HCT116 (cell line): ENCODE results near the gene SMYD3. TPM values are rescaled to one million over a fixed set of nuclear protein-coding genes. Genes with fewer than 3 reads are reported as not detected.

Source experiments
- ATAC-seq: fragments of 200-7000 bp; cut with Tn5 transposase; 2 replicates; pipeline ENCODE4 v1.9.1; 2020; ENCODE audit warnings: mild to moderate bottlenecking, moderate library complexity
- BruUV-seq: library from RNA; stranded (reverse); fragments of 400-500 nt; replicated peaks from 2 replicates; lab custom pipeline; 2021; lab: Mats Ljungman, UMichigan
- CTCF ChIA-PET: fragments of 300-600 bp; sonication (Branson Sonifier 250); formaldehyde crosslinking; loops from one replicate; lab custom pipeline; 2021; ENCODE audit warnings: antibody characterized with exemption; lab: Charles Lee
- POLR2A ChIA-PET: fragments of 300-600, 350-600 bp; sonication (Branson Sonifier 250); formaldehyde crosslinking; loops from one replicate; lab custom pipeline; 2021; ENCODE audit warnings: antibody characterized with exemption; lab: Charles Lee
- RAD21 ChIA-PET, 2 experiments: fragments of 300-600 bp; sonication (Branson Sonifier 250); formaldehyde crosslinking; loops; one replicate each; lab custom pipeline; 2023; ENCODE audit warnings: low total read pairs in 2 of 2; ENCODE audit not compliant: uncharacterized antibody in 2 of 2, unreplicated experiment in 2 of 2, low non-redundant PET in 1 of 2; lab: Charles Lee
- DNase-seq: peaks from one replicate; pipeline ENCODE4 v3.0.0-alpha.2; 2010; ENCODE audit warnings: low read depth, low spot score
- H2AFZ ChIP-seq: fragments of 200-600 bp; shearing (Covaris generic), sonication (generic); 2 replicates; pipeline ENCODE4 v1.6.1; 2017; ENCODE audit warnings: low read depth, mixed run types, mixed read lengths, antibody characterized with exemption, low read length; ENCODE audit not compliant: poor library complexity, severe bottlenecking
- H3K27ac ChIP-seq: 2 replicates; pipeline ENCODE4 v1.5.1; 2012; ENCODE audit warnings: low read depth, low read length
- H3K27me3 ChIP-seq: fragments of 200-600 bp; sonication (generic); 2 replicates; pipeline ENCODE4 v1.6.1; 2016; ENCODE audit warnings: mixed run types, low read length, mixed read lengths; ENCODE audit not compliant: insufficient read depth
- H3K36me3 ChIP-seq, 2 experiments: fragments of 200-500 bp in 1 of 2; fragments of 200-600 bp in 1 of 2; sonication (Bioruptor generic) in 1 of 2; sonication (generic) in 1 of 2; 2 replicates each; pipeline versions ENCODE4 v1.5.1 to v1.6.1; 2014 to 2016; ENCODE audit warnings: low read length in 2 of 2, inconsistent platforms in 1 of 2, mixed read lengths in 1 of 2, mixed run types in 1 of 2; ENCODE audit not compliant: insufficient read depth in 2 of 2, control insufficient read depth in 1 of 2
- H3K4me1 ChIP-seq, 2 experiments: fragments of 200-600 bp in 1 of 2; sonication (generic) in 1 of 2; 2 replicates each; pipeline versions ENCODE4 v1.5.1 to v1.6.1; 2012 to 2017; ENCODE audit warnings: low read length in 2 of 2, inconsistent platforms in 1 of 2, mild to moderate bottlenecking in 1 of 2, mixed read lengths in 1 of 2, mixed run types in 1 of 2, moderate library complexity in 1 of 2; ENCODE audit not compliant: insufficient read depth in 2 of 2, control insufficient read depth in 1 of 2
- H3K4me2 ChIP-seq: fragments of 200-600 bp; sonication (generic); 2 replicates; pipeline ENCODE4 v1.6.1; 2017; ENCODE audit warnings: mixed run types, low read length, mixed read lengths
- H3K4me3 ChIP-seq, 2 experiments: fragments of 200-600 bp in 1 of 2; sonication (generic) in 1 of 2; replicated peaks in 1 of 2; 2 replicates each; pipeline ENCODE4 v1.5.1; 2011 to 2016; ENCODE audit warnings: low read length in 2 of 2, control low read depth in 1 of 2, low read depth in 1 of 2, mild to moderate bottlenecking in 1 of 2, mixed read lengths in 1 of 2, mixed run types in 1 of 2
- H3K79me2 ChIP-seq: fragments of 200-600 bp; sonication (generic); 2 replicates; pipeline ENCODE4 v1.6.1; 2017; ENCODE audit warnings: mild to moderate bottlenecking, mixed run types, low read length, moderate library complexity, mixed read lengths; ENCODE audit not compliant: insufficient read depth
- H3K9ac ChIP-seq: fragments of 200-600 bp; sonication (generic); 2 replicates; pipeline ENCODE4 v1.6.1; 2016; ENCODE audit warnings: low read length, mixed read lengths
- H3K9me2 ChIP-seq: fragments of 200-600 bp; sonication (generic), shearing (Covaris generic); 2 replicates; pipeline ENCODE4 v1.6.1; 2017; ENCODE audit warnings: mixed run types, mild to moderate bottlenecking, moderate library complexity; ENCODE audit not compliant: insufficient read depth
- H3K9me3 ChIP-seq, 2 experiments: fragments of 200-500 bp in 1 of 2; fragments of 200-600 bp in 1 of 2; sonication (Bioruptor generic) in 1 of 2; sonication (generic) in 1 of 2; 2 replicates each; pipeline ENCODE4 v1.6.1; 2014 to 2017; ENCODE audit warnings: low read length in 2 of 2, mixed read lengths in 2 of 2, inconsistent platforms in 1 of 2, low read depth in 1 of 2, mild to moderate bottlenecking in 1 of 2, mixed run types in 1 of 2, moderate library complexity in 1 of 2; ENCODE audit not compliant: control insufficient read depth in 1 of 2, insufficient read depth in 1 of 2
- H4K20me1 ChIP-seq: fragments of 200-600 bp; sonication (generic), shearing (Covaris generic); 2 replicates; pipeline ENCODE4 v1.6.1; 2017; ENCODE audit warnings: mixed run types, mild to moderate bottlenecking, moderate library complexity; ENCODE audit not compliant: insufficient read depth
- CBX3 ChIP-seq: IDR thresholded peaks from 2 replicates; pipeline ENCODE4 v1.6.1; 2012; ENCODE audit warnings: low read depth
- POLR2AphosphoS5 ChIP-seq: IDR thresholded peaks from 2 replicates; pipeline ENCODE4 v1.6.1; 2011; ENCODE audit warnings: mild to moderate bottlenecking, low read depth, low read length, moderate library complexity
- SRF ChIP-seq: IDR thresholded peaks from 2 replicates; pipeline ENCODE4 v1.6.1; 2012; ENCODE audit warnings: low read depth
- intact Hi-C: fragments of 100-400 bp; cut with micrococcal nuclease; formaldehyde crosslinking; loops from 2 replicates; pipeline ENCODE4 v1.10.0; 2022
- total RNA-seq: library from RNA; stranded (reverse); gene quantifications from one replicate; pipeline ENCODE4 v1.2.1, GENCODE V29; 2021; ENCODE audit not compliant: unreplicated experiment
- TF ChIP-seq, protein P1 (sequence below), 3 experiments: fragments of 200-600 bp in 1 of 3; sonication (generic) in 1 of 3; IDR thresholded peaks in 2 of 3; conservative IDR thresholded peaks in 1 of 3; 2 replicates each; pipeline ENCODE4 v1.5.1; 2012 to 2017; ENCODE audit warnings: low read depth in 2 of 3, low read length in 2 of 3, antibody characterized with exemption in 1 of 3, borderline replicate concordance in 1 of 3, control low read depth in 1 of 3, mild to moderate bottlenecking in 1 of 3, mixed read lengths in 1 of 3, mixed run types in 1 of 3, moderate library complexity in 1 of 3; ENCODE audit not compliant: insufficient read depth in 1 of 3
- TF ChIP-seq, protein P2 (sequence below): IDR thresholded peaks from 2 replicates; pipeline ENCODE4 v1.6.1; 2012; ENCODE audit warnings: low read depth
- TF ChIP-seq, protein P3 (sequence below): IDR thresholded peaks from 2 replicates; pipeline ENCODE4 v1.6.1; 2012

The SMYD3 gene
- total RNA-seq, 1 experiment from 2014 or later = 33.6 TPM

DNA sequence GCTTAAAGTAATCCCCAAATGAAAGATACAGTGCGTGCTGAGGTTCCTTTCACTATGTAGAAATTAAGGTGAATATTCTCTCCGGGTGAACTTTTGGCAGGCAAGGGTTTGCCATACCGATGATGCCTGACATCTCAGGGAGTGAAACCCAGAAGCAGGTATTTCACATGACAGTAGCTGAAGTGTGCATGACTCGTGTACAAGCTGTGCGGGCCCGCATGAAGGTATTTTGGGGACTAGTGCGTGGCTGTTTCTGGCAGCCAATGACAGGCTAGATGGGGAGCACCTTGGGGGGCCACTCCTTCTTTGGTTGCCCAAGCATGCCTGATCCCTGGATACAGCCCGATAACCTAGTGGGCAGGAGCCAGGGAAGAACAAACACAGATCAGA lies 569.0 kb downstream of the SMYD3 start:
- no peaks in the 10 kb centered on the region for H3K79me2 ChIP-seq
- no peak for ATAC-seq
- ChIA-PET CTCF (no interaction called here), RAD21 (no interaction called here), POLR2A (no interaction called here)
- H3K9ac ChIP-seq = no peak overlapping the region
- no peaks in the 10 kb centered on the region for H4K20me1 ChIP-seq
- no peak for DNase-seq
- H3K4me2 ChIP-seq = no peak overlapping the region
- H3K27me3 ChIP-seq = no peaks in the 10 kb centered on the region
- no peak for TF ChIP-seq POLR2AphosphoS5
- no peak for TF ChIP-seq SRF
- TF ChIP-seq CBX3 = no peak
- TF ChIP-seq, protein P1, sequence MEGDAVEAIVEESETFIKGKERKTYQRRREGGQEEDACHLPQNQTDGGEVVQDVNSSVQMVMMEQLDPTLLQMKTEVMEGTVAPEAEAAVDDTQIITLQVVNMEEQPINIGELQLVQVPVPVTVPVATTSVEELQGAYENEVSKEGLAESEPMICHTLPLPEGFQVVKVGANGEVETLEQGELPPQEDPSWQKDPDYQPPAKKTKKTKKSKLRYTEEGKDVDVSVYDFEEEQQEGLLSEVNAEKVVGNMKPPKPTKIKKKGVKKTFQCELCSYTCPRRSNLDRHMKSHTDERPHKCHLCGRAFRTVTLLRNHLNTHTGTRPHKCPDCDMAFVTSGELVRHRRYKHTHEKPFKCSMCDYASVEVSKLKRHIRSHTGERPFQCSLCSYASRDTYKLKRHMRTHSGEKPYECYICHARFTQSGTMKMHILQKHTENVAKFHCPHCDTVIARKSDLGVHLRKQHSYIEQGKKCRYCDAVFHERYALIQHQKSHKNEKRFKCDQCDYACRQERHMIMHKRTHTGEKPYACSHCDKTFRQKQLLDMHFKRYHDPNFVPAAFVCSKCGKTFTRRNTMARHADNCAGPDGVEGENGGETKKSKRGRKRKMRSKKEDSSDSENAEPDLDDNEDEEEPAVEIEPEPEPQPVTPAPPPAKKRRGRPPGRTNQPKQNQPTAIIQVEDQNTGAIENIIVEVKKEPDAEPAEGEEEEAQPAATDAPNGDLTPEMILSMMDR (IDR thresholded peaks at IDR 0.05 in 2 of 3, conservative IDR thresholded peaks at IDR 0.05 in 1 of 3; ENCODE audit: borderline replicate concordance in 1 of 3, insufficient read depth in 1 of 3, low read depth in 2 of 3, low read length in 2 of 3) = no peak
- TF ChIP-seq, protein P2, sequence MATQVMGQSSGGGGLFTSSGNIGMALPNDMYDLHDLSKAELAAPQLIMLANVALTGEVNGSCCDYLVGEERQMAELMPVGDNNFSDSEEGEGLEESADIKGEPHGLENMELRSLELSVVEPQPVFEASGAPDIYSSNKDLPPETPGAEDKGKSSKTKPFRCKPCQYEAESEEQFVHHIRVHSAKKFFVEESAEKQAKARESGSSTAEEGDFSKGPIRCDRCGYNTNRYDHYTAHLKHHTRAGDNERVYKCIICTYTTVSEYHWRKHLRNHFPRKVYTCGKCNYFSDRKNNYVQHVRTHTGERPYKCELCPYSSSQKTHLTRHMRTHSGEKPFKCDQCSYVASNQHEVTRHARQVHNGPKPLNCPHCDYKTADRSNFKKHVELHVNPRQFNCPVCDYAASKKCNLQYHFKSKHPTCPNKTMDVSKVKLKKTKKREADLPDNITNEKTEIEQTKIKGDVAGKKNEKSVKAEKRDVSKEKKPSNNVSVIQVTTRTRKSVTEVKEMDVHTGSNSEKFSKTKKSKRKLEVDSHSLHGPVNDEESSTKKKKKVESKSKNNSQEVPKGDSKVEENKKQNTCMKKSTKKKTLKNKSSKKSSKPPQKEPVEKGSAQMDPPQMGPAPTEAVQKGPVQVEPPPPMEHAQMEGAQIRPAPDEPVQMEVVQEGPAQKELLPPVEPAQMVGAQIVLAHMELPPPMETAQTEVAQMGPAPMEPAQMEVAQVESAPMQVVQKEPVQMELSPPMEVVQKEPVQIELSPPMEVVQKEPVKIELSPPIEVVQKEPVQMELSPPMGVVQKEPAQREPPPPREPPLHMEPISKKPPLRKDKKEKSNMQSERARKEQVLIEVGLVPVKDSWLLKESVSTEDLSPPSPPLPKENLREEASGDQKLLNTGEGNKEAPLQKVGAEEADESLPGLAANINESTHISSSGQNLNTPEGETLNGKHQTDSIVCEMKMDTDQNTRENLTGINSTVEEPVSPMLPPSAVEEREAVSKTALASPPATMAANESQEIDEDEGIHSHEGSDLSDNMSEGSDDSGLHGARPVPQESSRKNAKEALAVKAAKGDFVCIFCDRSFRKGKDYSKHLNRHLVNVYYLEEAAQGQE = no peak
- TF ChIP-seq, protein P3, sequence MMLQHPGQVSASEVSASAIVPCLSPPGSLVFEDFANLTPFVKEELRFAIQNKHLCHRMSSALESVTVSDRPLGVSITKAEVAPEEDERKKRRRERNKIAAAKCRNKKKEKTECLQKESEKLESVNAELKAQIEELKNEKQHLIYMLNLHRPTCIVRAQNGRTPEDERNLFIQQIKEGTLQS = no peak
- no peak overlapping the region for H2AFZ ChIP-seq
- H3K27ac ChIP-seq = no peak overlapping the region
- no peak overlapping the region for H3K4me3 ChIP-seq
- no peaks in the 10 kb centered on the region for H3K9me2 ChIP-seq
- intact Hi-C loops = no loop called here
- H3K9me3 ChIP-seq = no peaks in the 10 kb centered on the region
- no TSS peak for BruUV-seq
- H3K36me3 ChIP-seq = no peaks in the 10 kb centered on the region
- no peaks in the 10 kb centered on the region for H3K4me1 ChIP-seq
